HG03280 (cell line): ENCODE data around the gene ASCC3.

Experiments used
- ATAC-seq: cut with Tn5 transposase; IDR thresholded peaks from one replicate; pipeline ENCODE4 v1.9.1; 2021; ENCODE audit warnings: mild to moderate bottlenecking, moderate library complexity; ENCODE audit not compliant: unreplicated experiment

The ASCC3 gene

GRCh38 chr6:100599088-100599770 lies 281.9 kb downstream of the ASCC3 start:
- no peak for ATAC-seq

GRCh38 chr6:100595456-100595855 lies 285.7 kb downstream of the ASCC3 start:
- ATAC-seq, result no peak

GRCh38 chr6:100593522-100593921 lies 287.6 kb downstream of the ASCC3 start:
- no peak for ATAC-seq

- no peak for ATAC-seq
These were observed 288.2 kb downstream of the ASCC3 start for GRCh38 chr6:100592929-100593328.

GRCh38 chr6:100577425-100577824 lies 303.7 kb downstream of the ASCC3 start:
- no peak for ATAC-seq

- ATAC-seq, result no peak
These were observed 305.2 kb downstream of the ASCC3 start for GRCh38 chr6:100575921-100576320.

- ATAC-seq, result no peak
These were observed 306.3 kb downstream of the ASCC3 start for GRCh38 chr6:100574836-100575235.

GRCh38 chr6:100573166-100573565 lies 308.0 kb downstream of the ASCC3 start:
- ATAC-seq, result no peak

GRCh38 chr6:100568255-100568654 lies 312.9 kb downstream of the ASCC3 start:
- ATAC-seq, result no peak

GRCh38 chr6:100566563-100566962 lies 314.6 kb downstream of the ASCC3 start:
- no peak for ATAC-seq

GRCh38 chr6:100565439-100566104 lies 315.6 kb downstream of the ASCC3 start:
- no peak for ATAC-seq

GRCh38 chr6:100559859-100560258 lies 321.3 kb downstream of the ASCC3 start:
- ATAC-seq, result no peak

- ATAC-seq, result no peak
These were observed 326.9 kb downstream of the ASCC3 start for GRCh38 chr6:100554228-100554627.

GRCh38 chr6:100553243-100553642 lies 327.9 kb downstream of the ASCC3 start:
- no peak for ATAC-seq

- no peak for ATAC-seq
These were observed 331.5 kb downstream of the ASCC3 start for GRCh38 chr6:100549406-100550167.

GRCh38 chr6:100538086-100538485 lies 343.0 kb downstream of the ASCC3 start:
- no peak for ATAC-seq

- ATAC-seq, result no peak
These were observed 362.5 kb downstream of the ASCC3 start for GRCh38 chr6:100518588-100518987.

GRCh38 chr6:100517633-100518032 lies 363.5 kb downstream of the ASCC3 start:
- no peak for ATAC-seq

GRCh38 chr6:100517106-100517505 lies 364.0 kb downstream of the ASCC3 start:
- ATAC-seq, result no peak

GRCh38 chr6:100514660-100515059 lies 366.5 kb downstream of the ASCC3 start:
- no peak for ATAC-seq

- ATAC-seq, result no peak
These were observed 368.8 kb downstream of the ASCC3 start for GRCh38 chr6:100512203-100512862.
